Forelimb muscle (tissue), 1 donor: ENCODE data around the gene SHROOM2. TPM values are rescaled to one million over a fixed set of nuclear protein-coding genes. Genes with fewer than 3 reads are reported as not detected.
"Not testable (repeated sequence)": the region's sequence is repeated elsewhere in the genome, so short reads cannot be mapped to it uniquely, and the experiment has no call there.

ENCODE experiments used
- DNase-seq: peaks from one replicate; pipeline ENCODE4 v3.0.0-alpha.2; 2013; ENCODE audit warnings: low read depth
- polyA plus RNA-seq: library from polyadenylated mRNA; unstranded; fragments of 120-200 nt; gene quantifications from one replicate; pipeline ENCODE4 v1.2.1, GENCODE V29; 2013; ENCODE audit not compliant: insufficient read length

The SHROOM2 gene
- 1.7 TPM for polyA plus RNA-seq

- DNase-seq, result no peak
These were observed at the start of gene SHROOM2 for GRCh38 chrX:9785944-9786797. Gene SHROOM2 (plus strand): TSS chrX:9786429. CDS start chrX:9786546, 117 bp downstream.

GRCh38 chrX:9737363-9737762 is 48.9 kb upstream of the SHROOM2 start:
- no peak for DNase-seq

- DNase-seq, result no peak
These were observed 48.1 kb upstream of the SHROOM2 start for GRCh38 chrX:9738151-9738550.

GRCh38 chrX:9739130-9739529 is 47.1 kb upstream of the SHROOM2 start:
- DNase-seq, result no peak

GRCh38 chrX:9745417-9746115 is 40.7 kb upstream of the SHROOM2 start:
- DNase-seq, result no peak

- no peak for DNase-seq
These were observed 39.9 kb upstream of the SHROOM2 start for GRCh38 chrX:9746148-9746888.

GRCh38 chrX:9747644-9748043 is 38.6 kb upstream of the SHROOM2 start:
- no peak for DNase-seq

- DNase-seq, result no peak
These were observed 37.0 kb upstream of the SHROOM2 start for GRCh38 chrX:9749146-9749692.

- DNase-seq, result no peak
These were observed 28.9 kb upstream of the SHROOM2 start for GRCh38 chrX:9757366-9757765.

GRCh38 chrX:9758021-9758638 is 28.1 kb upstream of the SHROOM2 start:
- DNase-seq, result no peak

- no peak for DNase-seq
These were observed 26.9 kb upstream of the SHROOM2 start for GRCh38 chrX:9759337-9759736.

- DNase-seq, result no peak
These were observed 21.0 kb upstream of the SHROOM2 start for GRCh38 chrX:9765072-9765736.

GRCh38 chrX:9765737-9766097 is 20.5 kb upstream of the SHROOM2 start, which contains the start of gene GPR143:
Gene GPR143 (minus strand): TSS chrX:9765847. CDS start chrX:9765817, 30 bp downstream.
- no peak for DNase-seq

GRCh38 chrX:9767375-9767774 is 18.9 kb upstream of the SHROOM2 start:
- no peak for DNase-seq

GRCh38 chrX:9768321-9768839 is 17.8 kb upstream of the SHROOM2 start:
- not testable (repeated sequence) for DNase-seq

GRCh38 chrX:9770319-9770718 is 15.9 kb upstream of the SHROOM2 start:
- DNase-seq, result no peak

GRCh38 chrX:9772943-9773342 is 13.3 kb upstream of the SHROOM2 start:
- DNase-seq, result no peak

GRCh38 chrX:9775930-9776329 is 10.3 kb upstream of the SHROOM2 start:
- no peak for DNase-seq

GRCh38 chrX:9781941-9782340 is 4.3 kb upstream of the SHROOM2 start:
- no peak for DNase-seq

- DNase-seq, result no peak
These were observed 1.9 kb upstream of the SHROOM2 start for GRCh38 chrX:9784332-9784731.
